RWPE2 (cell line): ENCODE data around the gene TENM4.

Experiments used
- ATAC-seq: fragments of 200-7000 bp; cut with Tn5 transposase; 3 replicates; pipeline ENCODE4 v1.9.1; 2021; ENCODE audit warnings: low read depth
- DNase-seq: peaks from one replicate; pipeline ENCODE4 v3.0.0-alpha.2; 2020; ENCODE audit warnings: low spot score
- H3K27ac ChIP-seq: fragments of 450-650 bp; 2 replicates; pipeline ENCODE4 v1.5.1; 2017; ENCODE audit warnings: mild to moderate bottlenecking; ENCODE audit not compliant: poor library complexity, severe bottlenecking
- H3K27me3 ChIP-seq: fragments of 250-450 bp; sonication (Bioruptor Pico); 2 replicates; pipeline ENCODE4 v1.5.1; 2021; ENCODE audit warnings: mild to moderate bottlenecking, moderate library complexity; ENCODE audit not compliant: insufficient read depth, poor library complexity, severe bottlenecking
- H3K36me3 ChIP-seq: fragments of 250-450 bp; sonication (Bioruptor Pico); 2 replicates; pipeline ENCODE4 v1.5.1; 2020; ENCODE audit warnings: low read depth, mild to moderate bottlenecking, moderate library complexity
- H3K4me1 ChIP-seq: fragments of 250-450 bp; sonication (Bioruptor Pico); 2 replicates; pipeline ENCODE4 v1.5.1; 2021; ENCODE audit warnings: mild to moderate bottlenecking, moderate library complexity; ENCODE audit not compliant: insufficient read depth, poor library complexity, severe bottlenecking
- H3K4me3 ChIP-seq: fragments of 250-450 bp; sonication (Bioruptor Pico); 2 replicates; pipeline ENCODE4 v1.5.1; 2021; ENCODE audit warnings: mild to moderate bottlenecking, moderate library complexity; ENCODE audit not compliant: severe bottlenecking
- H3K9me3 ChIP-seq: fragments of 250-450 bp; sonication (Bioruptor Pico); 2 replicates; pipeline ENCODE4 v1.5.1; 2021; ENCODE audit warnings: mild to moderate bottlenecking, moderate library complexity; ENCODE audit not compliant: severe bottlenecking
- CTCF ChIP-seq: fragments of 450-650 bp; IDR thresholded peaks from one replicate; pipeline ENCODE4 v1.5.1; 2017; ENCODE audit warnings: mild to moderate bottlenecking, moderate library complexity; ENCODE audit not compliant: poor library complexity, severe bottlenecking

TENM4 gene

GRCh38 chr11:79358258-79358657 is 82.6 kb downstream of the TENM4 start:
- Histone ChIP-seq H3K27ac (no peak overlapping the region), H3K4me1 (peaks cover 7% of the 10 kb centered on the region), H3K27me3 (no peaks in the 10 kb centered on the region), H3K4me3 (no peak overlapping the region), H3K9me3 (no peaks in the 10 kb centered on the region), H3K36me3 (no peaks in the 10 kb centered on the region)
- ATAC-seq (no peak), DNase-seq (no peak)
- TF ChIP-seq CTCF, result no peak

GRCh38 chr11:79353706-79354105 is 87.1 kb downstream of the TENM4 start:
- TF ChIP-seq CTCF, result no peak
- H3K36me3 ChIP-seq, result no peaks in the 10 kb centered on the region
- H3K27me3 ChIP-seq, result no peaks in the 10 kb centered on the region
- no peaks in the 10 kb centered on the region for H3K9me3 ChIP-seq
- H3K27ac ChIP-seq, result no peak overlapping the region
- H3K4me1 ChIP-seq, result no peaks in the 10 kb centered on the region
- no peak overlapping the region for H3K4me3 ChIP-seq
- no peak for ATAC-seq
- no peak for DNase-seq

- no peak for ATAC-seq
- no peaks in the 10 kb centered on the region for H3K27me3 ChIP-seq
- TF ChIP-seq CTCF, result no peak
- no peak overlapping the region for H3K27ac ChIP-seq
- no peak for DNase-seq
- no peaks in the 10 kb centered on the region for H3K4me1 ChIP-seq
- peaks cover 2% of the 10 kb centered on the region for H3K9me3 ChIP-seq
- H3K4me3 ChIP-seq, result no peak overlapping the region
- H3K36me3 ChIP-seq, result no peaks in the 10 kb centered on the region
Measured at GRCh38 chr11:79352349-79352703, 88.5 kb downstream of the TENM4 start.

GRCh38 chr11:79348976-79349682 is 91.7 kb downstream of the TENM4 start:
- ATAC-seq (no peak), DNase-seq (no peak)
- Histone ChIP-seq H3K36me3 (no peaks in the 10 kb centered on the region), H3K9me3 (peaks cover 2% of the 10 kb centered on the region), H3K27ac (no peak overlapping the region), H3K27me3 (no peaks in the 10 kb centered on the region), H3K4me3 (no peak overlapping the region), H3K4me1 (no peaks in the 10 kb centered on the region)
- no peak for TF ChIP-seq CTCF

- ATAC-seq (no peak), DNase-seq (no peak)
- Histone ChIP-seq H3K36me3 (no peaks in the 10 kb centered on the region), H3K4me3 (no peak overlapping the region), H3K4me1 (no peaks in the 10 kb centered on the region), H3K27ac (no peak overlapping the region), H3K9me3 (peaks cover 2% of the 10 kb centered on the region), H3K27me3 (no peaks in the 10 kb centered on the region)
- no peak for TF ChIP-seq CTCF
Measured at GRCh38 chr11:79346021-79346420, 94.8 kb downstream of the TENM4 start.
